Epithelial cell of proximal tubule (primary cell): ENCODE measurements around the gene ZDHHC5. TPM values are rescaled to one million over a fixed set of nuclear protein-coding genes. Genes with fewer than 3 reads are reported as not detected.
A peak's percentile ranks its signal among the peaks of the same experiment; 100 is the strongest.

Experiments used
- DNase-seq: peaks from one replicate; pipeline ENCODE4 v3.0.0-alpha.2; 2011; ENCODE audit warnings: low read depth
- H3K4me3 ChIP-seq: 2 replicates; pipeline ENCODE4 v1.5.1; 2011; ENCODE audit warnings: low read depth, mild to moderate bottlenecking, low read length
- CTCF ChIP-seq: conservative IDR thresholded peaks from 2 replicates; pipeline ENCODE4 v1.5.1; 2012; ENCODE audit warnings: low read depth, mild to moderate bottlenecking, low read length
- total RNA-seq: library from RNA; depleted of rRNA; stranded (reverse); fragments of >200 nt; gene quantifications from 2 replicates; pipeline ENCODE4 v1.2.3, GENCODE V29; 2015

Gene ZDHHC5
- total RNA-seq, 1 donor from 2014 or later = 31.4 TPM

GRCh38 chr11:57638005-57638781, 29.7 kb upstream of the ZDHHC5 start:
- DNase-seq = no peak
- no peak for TF ChIP-seq CTCF
- H3K4me3 ChIP-seq = peak overlapping the region; percentile 94

- H3K4me3 ChIP-seq = peak overlapping the region; percentile 94
- TF ChIP-seq CTCF = peak; percentile 17
- no peak for DNase-seq
Observed at GRCh38 chr11:57638811-57639320, 29.0 kb upstream of the ZDHHC5 start.

- DNase-seq = no peak
- peak; percentile 15 for TF ChIP-seq CTCF
Observed at GRCh38 chr11:57639321-57640067, 28.4 kb upstream of the ZDHHC5 start.

GRCh38 chr11:57640068-57640800, 27.7 kb upstream of the ZDHHC5 start:
- no peak for DNase-seq
- no peak overlapping the region for H3K4me3 ChIP-seq

More at GRCh38 chr11:57639321-57640067, 28.4 kb upstream of the ZDHHC5 start:
- peak overlapping the region; percentile 94 for H3K4me3 ChIP-seq

GRCh38 chr11:57641011-57641807, 26.7 kb upstream of the ZDHHC5 start:
- no peak overlapping the region for H3K4me3 ChIP-seq
- peak; percentile 78 for TF ChIP-seq CTCF
- DNase-seq = no peak

More at GRCh38 chr11:57640068-57640800, 27.7 kb upstream of the ZDHHC5 start:
- no peak for TF ChIP-seq CTCF

- TF ChIP-seq CTCF = no peak
- DNase-seq = no peak
- H3K4me3 ChIP-seq = no peak overlapping the region
Observed at GRCh38 chr11:57643802-57644201, 24.1 kb upstream of the ZDHHC5 start.
